AG04450 (cell line): ENCODE measurements around the gene OPHN1. TPM values are rescaled to one million over a fixed set of nuclear protein-coding genes. Genes with fewer than 3 reads are reported as not detected.

Source experiments
- CTCF ChIA-PET: fragments of 300-600, 350-600 bp; formaldehyde crosslinking; extraction: SDS; loops from one replicate; lab custom pipeline; 2022; ENCODE audit warnings: antibody characterized with exemption, inconsistent platforms; lab: Charles Lee
- POLR2A ChIA-PET: fragments of 350-600 bp; formaldehyde crosslinking; extraction: SDS; loops from one replicate; lab custom pipeline; 2021; ENCODE audit warnings: antibody characterized with exemption, inconsistent platforms; lab: Yijun Ruan, JAX
- DNase-seq: peaks from one replicate; pipeline ENCODE4 v3.0.0-alpha.2; 2011; ENCODE audit warnings: low read depth, low spot score
- H3K27ac ChIP-seq: one replicate; pipeline ENCODE4 v1.5.1; 2012; ENCODE audit warnings: low read depth, low read length, control low read depth
- H3K27me3 ChIP-seq: one replicate; pipeline ENCODE4 v1.6.0; 2012; ENCODE audit warnings: low read length; ENCODE audit not compliant: control insufficient read depth, insufficient read depth
- H3K4me3 ChIP-seq: 2 replicates; pipeline ENCODE4 v1.5.1; 2011; ENCODE audit warnings: mild to moderate bottlenecking, low read depth, low read length, control low read depth
- H3K9me3 ChIP-seq: 2 replicates; pipeline ENCODE4 v1.5.1; 2012; ENCODE audit warnings: low read length; ENCODE audit not compliant: control insufficient read depth, insufficient read depth
- CTCF ChIP-seq: IDR thresholded peaks from 2 replicates; pipeline ENCODE4 v1.5.1; 2011; ENCODE audit warnings: low read depth, low read length, control low read depth, inconsistent platforms
- polyA plus RNA-seq: library from polyadenylated mRNA; depleted of rRNA; stranded (reverse); fragments of >200 nt; gene quantifications from 2 replicates; pipeline ENCODE4 v1.2.3, GENCODE V29; 2011

Gene OPHN1
- polyA plus RNA-seq, 1 experiment: 6.7 TPM

GRCh38 chrX:68121371-68121770 lies 311.9 kb downstream of the OPHN1 start:
- CTCF ChIA-PET: no interaction called here
- POLR2A ChIA-PET: no interaction called here

GRCh38 chrX:68115371-68115770 lies 317.9 kb downstream of the OPHN1 start:
- POLR2A ChIA-PET: no interaction called here
- no peak for TF ChIP-seq CTCF
- CTCF ChIA-PET: no interaction called here

More at GRCh38 chrX:68121371-68121770, 311.9 kb downstream of the OPHN1 start:
- no peaks in the 10 kb centered on the region for H3K9me3 ChIP-seq
- TF ChIP-seq CTCF: no peak
- no peaks in the 10 kb centered on the region for H3K27me3 ChIP-seq
- DNase-seq: no peak
- no peak overlapping the region for H3K27ac ChIP-seq
- no peak overlapping the region for H3K4me3 ChIP-seq

GRCh38 chrX:68114573-68115129 lies 318.6 kb downstream of the OPHN1 start:
- no peaks in the 10 kb centered on the region for H3K27me3 ChIP-seq
- no peak for TF ChIP-seq CTCF
- H3K4me3 ChIP-seq: no peak overlapping the region
- DNase-seq: no peak
- ChIA-PET CTCF (no interaction called here), POLR2A (no interaction called here)
- no peaks in the 10 kb centered on the region for H3K9me3 ChIP-seq
- no peak overlapping the region for H3K27ac ChIP-seq

More at GRCh38 chrX:68115371-68115770, 317.9 kb downstream of the OPHN1 start:
- DNase-seq: no peak
- no peak overlapping the region for H3K27ac ChIP-seq
- H3K9me3 ChIP-seq: no peaks in the 10 kb centered on the region
- no peaks in the 10 kb centered on the region for H3K27me3 ChIP-seq
- no peak overlapping the region for H3K4me3 ChIP-seq

- ChIA-PET POLR2A (no interaction called here), CTCF (no interaction called here)
- TF ChIP-seq CTCF: no peak
- no peak for DNase-seq
- Histone ChIP-seq H3K4me3 (no peak overlapping the region), H3K27me3 (no peaks in the 10 kb centered on the region), H3K9me3 (no peaks in the 10 kb centered on the region), H3K27ac (no peak overlapping the region)
Observed at GRCh38 chrX:68113837-68114572, 319.3 kb downstream of the OPHN1 start.

- no peak overlapping the region for H3K27ac ChIP-seq
- ChIA-PET CTCF (no interaction called here), POLR2A (no interaction called here)
- no peak for TF ChIP-seq CTCF
- no peaks in the 10 kb centered on the region for H3K27me3 ChIP-seq
- H3K9me3 ChIP-seq: no peaks in the 10 kb centered on the region
- H3K4me3 ChIP-seq: no peak overlapping the region
- DNase-seq: no peak
Observed at GRCh38 chrX:68112321-68112720, 321.0 kb downstream of the OPHN1 start.
